ENCODE data around the gene AQP6.

The AQP6 gene

DNA sequence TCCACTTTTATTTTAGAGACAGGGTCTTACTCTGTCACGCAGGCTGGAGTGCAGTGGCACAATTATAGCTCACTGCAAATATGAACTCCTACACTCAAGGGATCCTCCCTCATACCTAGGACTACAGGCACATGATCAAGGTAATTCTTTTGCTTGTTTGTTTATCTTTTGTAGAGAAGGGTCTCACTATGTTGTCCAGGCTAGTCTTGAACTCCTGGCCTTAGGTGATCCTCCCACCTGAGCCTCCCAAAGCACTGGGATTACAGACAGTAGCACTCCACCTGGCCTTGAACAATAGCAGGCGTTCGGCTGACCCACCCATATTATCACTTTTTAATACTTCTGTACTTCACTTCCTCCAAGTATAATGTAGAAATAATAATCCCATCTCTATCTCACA is 53.9 kb downstream of the AQP6 start:
- H3K27ac Mint-ChIP-seq = no peak overlapping the region
- H3K36me3 Mint-ChIP-seq (ENCODE audit: low read depth) = peaks cover 27% of the 10 kb centered on the region

More for the DNA sequence above, 53.9 kb downstream of the AQP6 start:
- Mint-ChIP-seq H3K4me1 (ENCODE audit: low read depth) (peaks cover 19% of the 10 kb centered on the region), H3K9me3 (peaks cover 2% of the 10 kb centered on the region), H3K4me3 (no peak overlapping the region), H3K27me3 (peaks cover 3% of the 10 kb centered on the region)
- peak; percentile 1 for DNase-seq
